Measurements from ENCODE around the gene PRKCE. TPM values are rescaled to one million over a fixed set of nuclear protein-coding genes. Genes with fewer than 3 reads are reported as not detected.

The PRKCE gene
- total RNA-seq, 5 donors from 2014 or later (not counting 1 experiment from before 2014, with no cell fraction given) = 16.5 to 29.8 (median 23.4) TPM

DNA sequence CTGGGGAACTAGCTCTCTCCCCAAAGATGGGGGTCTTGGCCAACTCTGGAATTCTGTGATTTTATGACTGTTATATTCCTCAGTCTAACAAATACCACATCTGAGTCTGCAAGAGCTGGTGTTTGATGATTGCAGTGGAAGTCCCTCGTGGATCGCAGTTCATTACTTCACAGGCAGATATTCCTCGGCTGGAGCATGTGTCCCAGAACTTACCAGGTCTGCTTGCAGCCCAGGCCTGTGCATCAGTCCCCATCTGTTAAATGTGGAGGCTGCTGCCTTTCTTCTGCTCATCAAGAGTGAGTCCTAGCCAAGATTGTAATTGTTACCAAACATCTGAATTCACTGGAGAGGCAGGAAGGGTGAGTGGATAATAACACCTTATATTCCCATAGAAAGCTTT, 55.5 kb downstream of the PRKCE start:
- Histone ChIP-seq H3K27ac (ENCODE audit: low read length) (no peak overlapping the region), H3K4me3 (ENCODE audit: control insufficient read depth in 1 of 2, extremely low read depth in 1 of 2, low read length in 1 of 2) (no peak overlapping the region), H3K36me3 (ENCODE audit: control insufficient read depth in 2 of 2, extremely low read depth in 1 of 2, insufficient read depth in 1 of 2, low read length in 1 of 2) (no peaks in the 10 kb centered on the region), H3K9me3 (no peaks in the 10 kb centered on the region), H3K27me3 (replicated peaks in 1 of 2; ENCODE audit: control insufficient read depth in 2 of 2, extremely low read depth in 1 of 2, insufficient read depth in 2 of 2, low read length in 1 of 2) (no peaks in the 10 kb centered on the region), H3K4me1 (ENCODE audit: control insufficient read depth in 1 of 2, extremely low read depth in 1 of 2, insufficient read depth in 2 of 2, low read length in 2 of 2) (no peaks in the 10 kb centered on the region)
- Mint-ChIP-seq H3K4me1 (no peaks in the 10 kb centered on the region), H3K36me3 (peaks cover 45% of the 10 kb centered on the region), H3K27ac (no peak overlapping the region), H3K4me3 (no peak overlapping the region), H3K27me3 (no peaks in the 10 kb centered on the region), H3K9me3 (peaks cover 0 to 15% (median 4%) of the 10 kb centered on the region in 3 donors)
- ATAC-seq (replicated peaks in 1 of 4) (no peak), DNase-seq (no peak)
- POLR2A ChIA-PET = no interaction called here
- WGBS (ENCODE audit: insufficient coverage) = 89% methylated on average over 3 of the region's 3 CpGs
- CTCF ChIA-PET = no interaction called here

GRCh38 chr2:45707661-45708060, 56.2 kb downstream of the PRKCE start:
- H3K27ac ChIP-seq (ENCODE audit: low read length) = no peak overlapping the region
- CTCF ChIA-PET = no interaction called here
- H3K27ac Mint-ChIP-seq = no peak overlapping the region
- no peaks in the 10 kb centered on the region for H3K36me3 ChIP-seq (ENCODE audit: control insufficient read depth in 2 of 2, extremely low read depth in 1 of 2, insufficient read depth in 1 of 2, low read length in 1 of 2)
- no peak for ATAC-seq (replicated peaks in 1 of 4)
- H3K36me3 Mint-ChIP-seq = peaks cover 45% of the 10 kb centered on the region
- POLR2A ChIA-PET = no interaction called here
- H3K4me1 Mint-ChIP-seq = peaks cover 0 to 4% (median 2%) of the 10 kb centered on the region in 3 donors
- H3K4me1 ChIP-seq (ENCODE audit: control insufficient read depth in 1 of 2, extremely low read depth in 1 of 2, insufficient read depth in 2 of 2, low read length in 2 of 2) = no peaks in the 10 kb centered on the region
- H3K27me3 ChIP-seq (replicated peaks in 1 of 2; ENCODE audit: control insufficient read depth in 2 of 2, extremely low read depth in 1 of 2, insufficient read depth in 2 of 2, low read length in 1 of 2) = no peaks in the 10 kb centered on the region
- no peaks in the 10 kb centered on the region for H3K27me3 Mint-ChIP-seq
- no peak for DNase-seq
- no peaks in the 10 kb centered on the region for H3K9me3 ChIP-seq
- no peak overlapping the region for H3K4me3 Mint-ChIP-seq
- peaks cover 0 to 15% (median 4%) of the 10 kb centered on the region in 3 donors for H3K9me3 Mint-ChIP-seq
- no peak overlapping the region for H3K4me3 ChIP-seq (ENCODE audit: control insufficient read depth in 1 of 2, extremely low read depth in 1 of 2, low read length in 1 of 2)
- 87% methylated on average over 4 of the region's 6 CpGs for WGBS (ENCODE audit: insufficient coverage)

DNA sequence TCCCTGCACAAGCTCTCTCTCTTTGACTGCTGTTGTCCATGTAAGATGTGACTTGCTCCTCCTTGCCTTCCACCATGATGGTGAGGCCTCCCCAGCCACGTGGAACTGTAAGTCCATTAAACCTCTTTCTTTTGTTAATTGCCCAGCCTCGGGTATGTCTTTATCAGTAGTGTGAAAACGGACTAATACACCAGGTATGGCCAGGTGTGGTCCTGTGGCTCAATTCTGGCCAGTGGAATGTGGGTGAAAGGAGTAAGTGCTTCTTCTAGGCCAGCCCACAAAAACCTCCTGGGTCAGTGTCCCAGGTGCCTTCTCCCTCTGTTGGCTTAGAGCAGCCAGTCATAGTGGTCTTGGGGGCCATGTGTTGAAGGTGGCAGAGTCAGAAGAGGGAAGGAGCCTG, 57.0 kb downstream of the PRKCE start:
- no CpG with 5 or more reads among the region's 3 CpGs for WGBS (ENCODE audit: insufficient coverage)
- ChIA-PET CTCF (no interaction called here), POLR2A (no interaction called here)
- no peaks in the 10 kb centered on the region for H3K36me3 ChIP-seq (ENCODE audit: control insufficient read depth in 2 of 2, extremely low read depth in 1 of 2, insufficient read depth in 1 of 2, low read length in 1 of 2)
- no peaks in the 10 kb centered on the region for H3K9me3 ChIP-seq
- no peak for DNase-seq
- no peak overlapping the region for H3K27ac Mint-ChIP-seq
- no peak overlapping the region for H3K27ac ChIP-seq (ENCODE audit: low read length)
- ATAC-seq (replicated peaks in 1 of 4) = no peak
- peaks cover 0 to 10% (median 10%) of the 10 kb centered on the region in 3 donors for H3K4me1 Mint-ChIP-seq
- no peak overlapping the region for H3K4me3 Mint-ChIP-seq
- H3K4me3 ChIP-seq (ENCODE audit: control insufficient read depth in 1 of 2, extremely low read depth in 1 of 2, low read length in 1 of 2) = no peak overlapping the region
- no peaks in the 10 kb centered on the region for H3K27me3 ChIP-seq (replicated peaks in 1 of 2; ENCODE audit: control insufficient read depth in 2 of 2, extremely low read depth in 1 of 2, insufficient read depth in 2 of 2, low read length in 1 of 2)
- H3K4me1 ChIP-seq (ENCODE audit: control insufficient read depth in 1 of 2, extremely low read depth in 1 of 2, insufficient read depth in 2 of 2, low read length in 2 of 2) = no peaks in the 10 kb centered on the region
- H3K9me3 Mint-ChIP-seq = peaks cover 0 to 15% (median 4%) of the 10 kb centered on the region in 3 donors
- peaks cover 52% of the 10 kb centered on the region for H3K36me3 Mint-ChIP-seq
- H3K27me3 Mint-ChIP-seq = no peaks in the 10 kb centered on the region

GRCh38 chr2:45709137-45709536, 57.7 kb downstream of the PRKCE start:
- Histone ChIP-seq H3K36me3 (ENCODE audit: control insufficient read depth in 2 of 2, extremely low read depth in 1 of 2, insufficient read depth in 1 of 2, low read length in 1 of 2) (no peaks in the 10 kb centered on the region), H3K27me3 (replicated peaks in 1 of 2; ENCODE audit: control insufficient read depth in 2 of 2, extremely low read depth in 1 of 2, insufficient read depth in 2 of 2, low read length in 1 of 2) (no peaks in the 10 kb centered on the region), H3K27ac (ENCODE audit: low read length) (no peak overlapping the region), H3K4me3 (ENCODE audit: control insufficient read depth in 1 of 2, extremely low read depth in 1 of 2, low read length in 1 of 2) (no peak overlapping the region), H3K4me1 (ENCODE audit: control insufficient read depth in 1 of 2, extremely low read depth in 1 of 2, insufficient read depth in 2 of 2, low read length in 2 of 2) (no peaks in the 10 kb centered on the region), H3K9me3 (no peaks in the 10 kb centered on the region)
- ChIA-PET CTCF (no interaction called here), POLR2A (no interaction called here)
- Mint-ChIP-seq H3K27ac (no peak overlapping the region), H3K4me1 (peaks cover 0 to 11% (median 10%) of the 10 kb centered on the region in 3 donors), H3K4me3 (no peak overlapping the region), H3K9me3 (peaks cover 0 to 15% (median 4%) of the 10 kb centered on the region in 3 donors), H3K27me3 (no peaks in the 10 kb centered on the region), H3K36me3 (peaks cover 50% of the 10 kb centered on the region)
- no CpG with 5 or more reads among the region's 1 CpG for WGBS (ENCODE audit: insufficient coverage)
- DNase-seq (no peak), ATAC-seq (replicated peaks in 1 of 4) (no peak)

DNA sequence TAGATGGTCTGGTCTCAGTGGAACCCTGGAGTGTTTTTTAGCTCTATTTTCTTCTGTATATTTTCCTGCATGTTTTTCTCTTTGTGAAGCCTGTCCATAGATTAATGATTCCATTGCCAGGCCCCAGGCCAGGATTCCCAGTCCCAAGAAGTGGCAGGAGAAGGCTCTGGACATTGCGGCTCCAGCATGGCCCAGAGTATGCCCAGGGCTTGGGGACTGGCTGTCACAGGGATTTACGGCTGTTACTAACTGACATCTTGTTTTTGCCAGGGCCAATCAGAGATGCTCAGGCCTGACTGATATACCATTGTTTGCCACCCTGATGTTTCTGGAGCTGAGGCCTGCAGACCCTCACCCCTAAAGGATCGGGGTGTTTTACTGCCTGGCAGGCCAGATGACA, 59.0 kb downstream of the PRKCE start:
- peaks cover 55% of the 10 kb centered on the region for H3K36me3 Mint-ChIP-seq
- Histone ChIP-seq H3K9me3 (no peaks in the 10 kb centered on the region), H3K36me3 (ENCODE audit: control insufficient read depth in 2 of 2, extremely low read depth in 1 of 2, insufficient read depth in 1 of 2, low read length in 1 of 2) (no peaks in the 10 kb centered on the region), H3K27ac (ENCODE audit: low read length) (no peak overlapping the region), H3K4me1 (ENCODE audit: control insufficient read depth in 1 of 2, extremely low read depth in 1 of 2, insufficient read depth in 2 of 2, low read length in 2 of 2) (no peaks in the 10 kb centered on the region), H3K4me3 (ENCODE audit: control insufficient read depth in 1 of 2, extremely low read depth in 1 of 2, low read length in 1 of 2) (no peak overlapping the region), H3K27me3 (replicated peaks in 1 of 2; ENCODE audit: control insufficient read depth in 2 of 2, extremely low read depth in 1 of 2, insufficient read depth in 2 of 2, low read length in 1 of 2) (no peaks in the 10 kb centered on the region)
- no peak overlapping the region for H3K4me3 Mint-ChIP-seq
- DNase-seq (no peak), ATAC-seq (replicated peaks in 1 of 4) (no peak)
- WGBS (ENCODE audit: insufficient coverage) = 93% methylated on average over 2 of the region's 3 CpGs
- no peak overlapping the region for H3K27ac Mint-ChIP-seq
- H3K9me3 Mint-ChIP-seq = peaks cover 0 to 15% (median 4%) of the 10 kb centered on the region in 3 donors
- peaks cover 0 to 12% (median 10%) of the 10 kb centered on the region in 3 donors for H3K4me1 Mint-ChIP-seq
- ChIA-PET CTCF (no interaction called here), POLR2A (no interaction called here)
- no peaks in the 10 kb centered on the region for H3K27me3 Mint-ChIP-seq

DNA sequence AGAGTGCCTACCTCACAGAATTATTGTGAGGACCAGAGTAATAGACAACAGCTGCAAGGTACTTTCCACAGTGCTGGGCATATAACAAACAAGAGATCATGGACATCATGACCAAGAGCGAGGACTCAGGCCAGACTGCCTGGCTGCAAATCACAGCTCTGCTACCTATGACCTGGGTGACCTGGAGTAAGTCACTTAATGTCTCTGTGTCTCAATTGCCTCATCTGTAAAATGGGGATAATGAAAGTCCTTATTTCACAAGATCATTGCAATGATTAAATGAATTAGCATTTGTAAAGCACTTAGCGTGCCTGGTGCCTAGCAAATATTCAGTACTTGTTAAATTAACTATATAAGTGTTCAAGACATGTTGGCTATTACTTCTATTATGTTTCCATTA, 59.7 kb downstream of the PRKCE start:
- Histone ChIP-seq H3K27me3 (replicated peaks in 1 of 2; ENCODE audit: control insufficient read depth in 2 of 2, extremely low read depth in 1 of 2, insufficient read depth in 2 of 2, low read length in 1 of 2) (no peaks in the 10 kb centered on the region), H3K36me3 (ENCODE audit: control insufficient read depth in 2 of 2, extremely low read depth in 1 of 2, insufficient read depth in 1 of 2, low read length in 1 of 2) (no peaks in the 10 kb centered on the region), H3K27ac (ENCODE audit: low read length) (no peak overlapping the region), H3K4me3 (ENCODE audit: control insufficient read depth in 1 of 2, extremely low read depth in 1 of 2, low read length in 1 of 2) (no peak overlapping the region), H3K9me3 (no peaks in the 10 kb centered on the region), H3K4me1 (ENCODE audit: control insufficient read depth in 1 of 2, extremely low read depth in 1 of 2, insufficient read depth in 2 of 2, low read length in 2 of 2) (no peaks in the 10 kb centered on the region)
- Mint-ChIP-seq H3K36me3 (peaks cover 60% of the 10 kb centered on the region), H3K27me3 (no peaks in the 10 kb centered on the region), H3K4me1 (peaks cover 0 to 12% (median 10%) of the 10 kb centered on the region in 3 donors), H3K4me3 (no peak overlapping the region), H3K27ac (no peak overlapping the region), H3K9me3 (peaks cover 0 to 15% (median 4%) of the 10 kb centered on the region in 3 donors)
- DNase-seq (no peak), ATAC-seq (replicated peaks in 1 of 4) (no peak)
- 80% methylated on average over 1 of the region's 2 CpGs for WGBS (ENCODE audit: insufficient coverage)
- ChIA-PET POLR2A (interaction anchor here in 1 of 2 donors (0.6 kb wide), 1 partner anchor 15 kb away, joined by 21 read pairs; no protein-coding TSS in a partner anchor), CTCF (no interaction called here)

- POLR2A ChIA-PET = no interaction called here
Measured at GRCh38 chr2:45712570-45712969, 61.1 kb downstream of the PRKCE start.

More at GRCh38 chr2:45712570-45712969, 61.1 kb downstream of the PRKCE start:
- CTCF ChIA-PET = no interaction called here
- H3K27me3 Mint-ChIP-seq = no peaks in the 10 kb centered on the region
- DNase-seq (no peak), ATAC-seq (replicated peaks in 1 of 4) (no peak)
- H3K4me1 Mint-ChIP-seq = peaks cover 0 to 12% (median 10%) of the 10 kb centered on the region in 3 donors
- H3K9me3 Mint-ChIP-seq = peaks cover 0 to 11% (median 4%) of the 10 kb centered on the region in 3 donors
- no peaks in the 10 kb centered on the region for H3K27me3 ChIP-seq (replicated peaks in 1 of 2; ENCODE audit: control insufficient read depth in 2 of 2, extremely low read depth in 1 of 2, insufficient read depth in 2 of 2, low read length in 1 of 2)
- no peak overlapping the region for H3K27ac ChIP-seq (ENCODE audit: low read length)
- no peak overlapping the region for H3K27ac Mint-ChIP-seq
- H3K4me1 ChIP-seq (ENCODE audit: control insufficient read depth in 1 of 2, extremely low read depth in 1 of 2, insufficient read depth in 2 of 2, low read length in 2 of 2) = no peaks in the 10 kb centered on the region
- peaks cover 48% of the 10 kb centered on the region for H3K36me3 Mint-ChIP-seq
- WGBS (ENCODE audit: insufficient coverage) = no CpG with 5 or more reads among the region's 3 CpGs
- no peak overlapping the region for H3K4me3 ChIP-seq (ENCODE audit: control insufficient read depth in 1 of 2, extremely low read depth in 1 of 2, low read length in 1 of 2)
- H3K36me3 ChIP-seq (ENCODE audit: control insufficient read depth in 2 of 2, extremely low read depth in 1 of 2, insufficient read depth in 1 of 2, low read length in 1 of 2) = no peaks in the 10 kb centered on the region
- no peaks in the 10 kb centered on the region for H3K9me3 ChIP-seq
- H3K4me3 Mint-ChIP-seq = no peak overlapping the region
